Measurements from ENCODE around the gene GRXCR2. TPM values are rescaled to one million over a fixed set of nuclear protein-coding genes. Genes with fewer than 3 reads are reported as not detected.

The GRXCR2 gene
- polyA plus RNA-seq, 1 donor (not counting 4 experiments of a cell fraction or from before 2014, with no cell fraction given), result 0.03 TPM

DNA sequence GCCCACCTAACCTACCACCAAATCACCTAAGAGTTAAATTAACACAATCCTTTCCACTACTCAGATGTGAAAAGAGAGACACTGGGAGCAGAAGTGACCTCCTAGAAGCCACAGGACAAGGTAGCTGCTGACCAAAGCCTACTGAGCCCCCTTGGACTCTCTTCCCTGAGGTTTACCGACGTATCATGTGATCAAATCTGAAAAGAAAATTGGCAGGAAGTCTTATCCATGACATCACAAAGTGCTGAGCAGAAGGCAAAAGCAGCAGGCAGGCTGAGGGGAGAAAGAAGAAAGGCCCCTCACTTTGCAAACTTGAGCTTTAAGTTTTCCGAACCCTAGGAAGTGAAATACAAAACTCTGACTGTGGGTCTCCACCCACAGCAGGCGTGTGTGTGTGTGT is 48.8 kb downstream of the GRXCR2 start:
- Histone ChIP-seq H3K4me3 (ENCODE audit: control insufficient read depth in 2 of 3, extremely low read depth in 1 of 3, insufficient read depth in 2 of 3, low read depth in 1 of 3, low read length in 3 of 3) (no peak overlapping the region), H3K4me1 (ENCODE audit: control insufficient read depth, extremely low read depth, insufficient read depth, low read length) (peaks cover 9% of the 10 kb centered on the region), H3K27ac (ENCODE audit: control insufficient read depth, insufficient read depth, low read length) (no peak overlapping the region), H3K9ac (ENCODE audit: control insufficient read depth, extremely low read depth, insufficient read depth, low read length) (no peak overlapping the region), H3K36me3 (ENCODE audit: control insufficient read depth in 2 of 2, extremely low read depth in 1 of 2, insufficient read depth in 2 of 2, low read length in 2 of 2) (no peaks in the 10 kb centered on the region), H2AFZ (ENCODE audit: control insufficient read depth, low read length) (no peak overlapping the region), H3K27me3 (ENCODE audit: control insufficient read depth, extremely low read depth, insufficient read depth, low read length) (no peaks in the 10 kb centered on the region), H4K20me1 (ENCODE audit: control insufficient read depth, extremely low read depth, insufficient read depth, low read length) (no peaks in the 10 kb centered on the region), H3K79me2 (ENCODE audit: control insufficient read depth, insufficient read depth, low read length) (no peaks in the 10 kb centered on the region), H3K9me3 (ENCODE audit: control insufficient read depth, low read depth, low read length) (no peaks in the 10 kb centered on the region), H3K9me1 (ENCODE audit: control insufficient read depth, extremely low read depth, insufficient read depth, low read length) (no peaks in the 10 kb centered on the region), H3K4me2 (ENCODE audit: control insufficient read depth, extremely low read depth, insufficient read depth, low read depth, low read length) (no peak overlapping the region)
- DNase-seq (ENCODE audit: low read depth, low spot score), result no peak
- dilution Hi-C loops (cut with MboI; ENCODE audit: extremely low pct_ligation_motif_present, low sequenced_read_pairs), result no loop called here
- no peak for FAIRE-seq
- no peak for TF ChIP-seq EZH2 (IDR thresholded peaks at IDR 0.05; ENCODE audit: low read length)
- TF ChIP-seq, protein P1, sequence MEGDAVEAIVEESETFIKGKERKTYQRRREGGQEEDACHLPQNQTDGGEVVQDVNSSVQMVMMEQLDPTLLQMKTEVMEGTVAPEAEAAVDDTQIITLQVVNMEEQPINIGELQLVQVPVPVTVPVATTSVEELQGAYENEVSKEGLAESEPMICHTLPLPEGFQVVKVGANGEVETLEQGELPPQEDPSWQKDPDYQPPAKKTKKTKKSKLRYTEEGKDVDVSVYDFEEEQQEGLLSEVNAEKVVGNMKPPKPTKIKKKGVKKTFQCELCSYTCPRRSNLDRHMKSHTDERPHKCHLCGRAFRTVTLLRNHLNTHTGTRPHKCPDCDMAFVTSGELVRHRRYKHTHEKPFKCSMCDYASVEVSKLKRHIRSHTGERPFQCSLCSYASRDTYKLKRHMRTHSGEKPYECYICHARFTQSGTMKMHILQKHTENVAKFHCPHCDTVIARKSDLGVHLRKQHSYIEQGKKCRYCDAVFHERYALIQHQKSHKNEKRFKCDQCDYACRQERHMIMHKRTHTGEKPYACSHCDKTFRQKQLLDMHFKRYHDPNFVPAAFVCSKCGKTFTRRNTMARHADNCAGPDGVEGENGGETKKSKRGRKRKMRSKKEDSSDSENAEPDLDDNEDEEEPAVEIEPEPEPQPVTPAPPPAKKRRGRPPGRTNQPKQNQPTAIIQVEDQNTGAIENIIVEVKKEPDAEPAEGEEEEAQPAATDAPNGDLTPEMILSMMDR (optimal IDR thresholded peaks at IDR 0.05 in 1 of 3, IDR thresholded peaks at IDR 0.05 in 1 of 3, conservative IDR thresholded peaks at IDR 0.05 in 1 of 3; ENCODE audit: extremely low read depth in 1 of 3, insufficient read depth in 2 of 3, low read length in 3 of 3), result no peak

DNA sequence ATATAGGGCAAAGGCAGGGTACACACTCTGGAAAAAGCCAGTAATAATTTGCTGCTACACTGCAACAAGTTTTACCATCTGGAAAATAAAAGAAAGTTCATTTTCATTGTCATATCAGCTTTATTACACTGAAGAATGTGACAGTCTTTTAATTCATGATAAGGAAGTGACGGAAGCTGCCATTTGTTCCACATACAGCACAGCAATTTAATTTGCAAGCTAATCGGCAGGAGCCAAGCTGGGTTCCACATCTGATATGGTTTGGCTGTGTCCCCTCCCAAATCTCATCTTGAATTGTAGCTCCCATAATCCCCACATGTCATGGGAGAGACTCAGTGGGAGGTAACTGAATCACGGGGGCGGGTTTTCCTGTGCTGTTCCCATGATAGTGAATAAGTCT is 54.2 kb downstream of the GRXCR2 start:
- Histone ChIP-seq H3K27ac (ENCODE audit: control insufficient read depth, insufficient read depth, low read length) (no peak overlapping the region), H3K27me3 (ENCODE audit: control insufficient read depth, extremely low read depth, insufficient read depth, low read length) (no peaks in the 10 kb centered on the region), H3K9me1 (ENCODE audit: control insufficient read depth, extremely low read depth, insufficient read depth, low read length) (no peaks in the 10 kb centered on the region), H3K9me3 (ENCODE audit: control insufficient read depth, low read depth, low read length) (no peaks in the 10 kb centered on the region), H3K9ac (ENCODE audit: control insufficient read depth, extremely low read depth, insufficient read depth, low read length) (no peak overlapping the region), H3K4me1 (ENCODE audit: control insufficient read depth, extremely low read depth, insufficient read depth, low read length) (no peaks in the 10 kb centered on the region), H4K20me1 (ENCODE audit: control insufficient read depth, extremely low read depth, insufficient read depth, low read length) (no peaks in the 10 kb centered on the region), H3K4me3 (ENCODE audit: control insufficient read depth in 2 of 3, extremely low read depth in 1 of 3, insufficient read depth in 2 of 3, low read depth in 1 of 3, low read length in 3 of 3) (no peak overlapping the region), H2AFZ (ENCODE audit: control insufficient read depth, low read length) (no peak overlapping the region), H3K4me2 (ENCODE audit: control insufficient read depth, extremely low read depth, insufficient read depth, low read depth, low read length) (no peak overlapping the region), H3K79me2 (ENCODE audit: control insufficient read depth, insufficient read depth, low read length) (no peaks in the 10 kb centered on the region), H3K36me3 (ENCODE audit: control insufficient read depth in 2 of 2, extremely low read depth in 1 of 2, insufficient read depth in 2 of 2, low read length in 2 of 2) (peaks cover 0 to 4% of the 10 kb centered on the region in 2 experiments)
- TF ChIP-seq, protein P1 (optimal IDR thresholded peaks at IDR 0.05 in 1 of 3, IDR thresholded peaks at IDR 0.05 in 1 of 3, conservative IDR thresholded peaks at IDR 0.05 in 1 of 3; ENCODE audit: extremely low read depth in 1 of 3, insufficient read depth in 2 of 3, low read length in 3 of 3), result no peak
- no peak for TF ChIP-seq EZH2 (IDR thresholded peaks at IDR 0.05; ENCODE audit: low read length)
- no peak for FAIRE-seq
- no peak for DNase-seq (ENCODE audit: low read depth, low spot score)
- dilution Hi-C loops (cut with MboI; ENCODE audit: extremely low pct_ligation_motif_present, low sequenced_read_pairs), result no loop called here
